Uterus (tissue), 4 donors: Measurements from ENCODE around the gene TMEM201. TPM values are rescaled to one million over a fixed set of nuclear protein-coding genes. Genes with fewer than 3 reads are reported as not detected.

ENCODE experiments used
- DNase-seq, 2 donors: peaks; one replicate each; pipeline ENCODE4 v3.0.0-alpha.2; 2019 to 2020
- H3K27ac ChIP-seq, 2 donors: fragments of 200-600 bp; sonication (generic); 1 replicate in 1 of 2; 2 replicates in 1 of 2; pipeline ENCODE4 v1.5.1; 2016 to 2018
- H3K27me3 ChIP-seq, 2 donors: fragments of 200-600 bp; sonication (generic); one replicate each; pipeline ENCODE4 v1.5.1; 2018 to 2019; ENCODE audit warnings: control low read depth in 1 of 2
- H3K36me3 ChIP-seq, 2 donors: fragments of 200-600 bp; sonication (generic); one replicate each; pipeline ENCODE4 v1.5.1; 2019; ENCODE audit warnings: control low read depth in 1 of 2
- H3K4me1 ChIP-seq, 2 donors: fragments of 200-600 bp; sonication (generic); one replicate each; pipeline ENCODE4 v1.5.1; 2018 to 2019; ENCODE audit warnings: control low read depth in 1 of 2
- H3K4me3 ChIP-seq, 2 donors: fragments of 200-600 bp; sonication (generic); 1 replicate in 1 of 2; 2 replicates in 1 of 2; pipeline ENCODE4 v1.5.1; 2018 to 2019; ENCODE audit warnings: mild to moderate bottlenecking in 1 of 2
- H3K9me3 ChIP-seq, 2 donors: fragments of 200-600 bp; sonication (generic); one replicate each; pipeline ENCODE4 v1.5.1; 2019; ENCODE audit warnings: control low read depth in 1 of 2
- POLR2A ChIP-seq, 2 donors: fragments of 450-650 bp; IDR thresholded peaks; one replicate each; pipeline ENCODE4 v1.6.1; 2016; ENCODE audit warnings: antibody characterized with exemption in 2 of 2, mild to moderate bottlenecking in 1 of 2, moderate library complexity in 1 of 2
- intact Hi-C: fragments of 100-400 bp; cut with DNase I; formaldehyde crosslinking; loops from one replicate; pipeline ENCODE4 v1.15.1; 2023; ENCODE audit warnings: low total_unique reads
- total RNA-seq, 4 donors: library from RNA; depleted of rRNA in 3 of 4; stranded (reverse); fragments of >200 nt in 3 of 4; gene quantifications; one replicate each; pipeline versions ENCODE4 v1.1.0 to v1.2.4, GENCODE V29; 2014 to 2023
- TF ChIP-seq, protein P1 (sequence below), 4 experiments: fragments of 200-600 bp in 2 of 4; fragments of 450-650 bp in 2 of 4; sonication (generic) in 2 of 4; IDR thresholded peaks; one replicate each; pipeline ENCODE4 v1.5.1; 2016 to 2019; ENCODE audit warnings: antibody characterized with exemption in 4 of 4, mild to moderate bottlenecking in 2 of 4, moderate library complexity in 1 of 4
- donor health status: DM: yes; HTN: yes; CAD: no.

The TMEM201 gene
- total RNA-seq, 4 donors from 2014 or later: 0.29 to 20.2 (median 4.0) TPM

DNA sequence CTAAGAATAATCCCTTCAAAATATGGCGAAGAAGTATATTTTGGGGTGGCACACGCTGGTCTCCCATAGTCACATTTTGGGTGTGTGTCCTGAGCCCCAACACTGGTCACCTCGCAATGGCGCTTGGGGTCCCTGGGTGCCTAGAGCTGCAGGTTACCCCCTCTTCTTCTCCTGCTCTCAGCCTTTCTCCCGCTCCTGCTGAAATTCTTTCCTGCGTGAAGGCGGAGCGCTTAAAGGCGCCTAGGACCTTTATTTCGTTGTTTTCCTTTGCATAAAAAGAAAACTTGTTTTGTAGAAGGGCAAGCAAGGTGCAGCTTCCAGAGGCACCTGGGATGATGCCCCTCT, 62.5 kb downstream of the TMEM201 start:
- TF ChIP-seq, protein P1, sequence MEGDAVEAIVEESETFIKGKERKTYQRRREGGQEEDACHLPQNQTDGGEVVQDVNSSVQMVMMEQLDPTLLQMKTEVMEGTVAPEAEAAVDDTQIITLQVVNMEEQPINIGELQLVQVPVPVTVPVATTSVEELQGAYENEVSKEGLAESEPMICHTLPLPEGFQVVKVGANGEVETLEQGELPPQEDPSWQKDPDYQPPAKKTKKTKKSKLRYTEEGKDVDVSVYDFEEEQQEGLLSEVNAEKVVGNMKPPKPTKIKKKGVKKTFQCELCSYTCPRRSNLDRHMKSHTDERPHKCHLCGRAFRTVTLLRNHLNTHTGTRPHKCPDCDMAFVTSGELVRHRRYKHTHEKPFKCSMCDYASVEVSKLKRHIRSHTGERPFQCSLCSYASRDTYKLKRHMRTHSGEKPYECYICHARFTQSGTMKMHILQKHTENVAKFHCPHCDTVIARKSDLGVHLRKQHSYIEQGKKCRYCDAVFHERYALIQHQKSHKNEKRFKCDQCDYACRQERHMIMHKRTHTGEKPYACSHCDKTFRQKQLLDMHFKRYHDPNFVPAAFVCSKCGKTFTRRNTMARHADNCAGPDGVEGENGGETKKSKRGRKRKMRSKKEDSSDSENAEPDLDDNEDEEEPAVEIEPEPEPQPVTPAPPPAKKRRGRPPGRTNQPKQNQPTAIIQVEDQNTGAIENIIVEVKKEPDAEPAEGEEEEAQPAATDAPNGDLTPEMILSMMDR (IDR thresholded peaks at IDR 0.05): no peak
- no peak for TF ChIP-seq POLR2A (IDR thresholded peaks at IDR 0.05)
- H3K9me3 ChIP-seq: no peaks in the 10 kb centered on the region
- no peak overlapping the region for H3K27ac ChIP-seq
- H3K4me1 ChIP-seq: peaks cover 0 to 16% of the 10 kb centered on the region in 2 donors
- intact Hi-C loops: no loop called here
- DNase-seq: no peak
- H3K27me3 ChIP-seq: no peaks in the 10 kb centered on the region
- H3K36me3 ChIP-seq: no peaks in the 10 kb centered on the region
- H3K4me3 ChIP-seq: peak overlapping the region in 1 of 2 donors; percentile 16

DNA sequence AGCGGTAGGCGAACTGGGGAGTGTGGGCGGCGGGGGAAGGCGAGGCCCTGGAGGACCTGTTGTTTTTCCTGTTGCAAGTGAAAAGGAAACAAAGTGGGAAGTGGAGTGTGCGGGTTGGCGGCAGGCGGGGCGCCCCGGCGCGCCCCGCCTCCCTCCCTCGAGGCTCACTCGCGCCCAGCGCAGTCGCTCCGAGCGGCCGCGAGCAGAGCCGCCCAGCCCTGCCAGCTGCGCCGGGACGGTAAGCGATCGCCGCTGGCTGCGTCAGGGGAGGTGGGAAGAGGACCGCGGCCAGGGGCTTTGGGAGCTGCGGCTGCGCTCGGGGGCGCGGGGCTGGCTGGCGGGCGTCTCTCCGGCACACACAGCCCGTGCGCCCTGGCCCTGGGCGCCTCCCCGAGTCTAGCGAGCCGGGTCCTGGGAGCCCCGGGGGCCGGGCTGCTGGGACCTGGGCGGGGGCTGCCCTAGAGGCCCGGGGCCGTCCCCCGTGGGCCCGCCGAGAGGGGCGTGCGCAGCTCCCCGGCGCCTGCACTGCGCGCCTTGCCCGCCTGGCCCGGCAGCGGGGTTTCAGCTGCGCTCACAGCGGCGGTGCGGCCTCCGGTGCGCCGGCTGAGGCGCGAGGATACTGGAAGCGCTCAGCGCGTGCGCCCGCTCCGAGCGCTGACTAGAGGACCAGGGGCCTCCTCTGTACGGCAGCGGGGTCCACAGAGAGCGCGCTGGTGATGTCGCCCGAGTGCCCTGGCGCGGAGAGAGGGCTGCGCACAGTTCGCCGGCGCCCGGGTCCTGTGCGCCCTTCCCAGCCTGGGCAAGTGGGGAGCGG, 63.1 kb downstream of the TMEM201 start, which contains the start of gene PIK3CD:
TSS of gene PIK3CD (plus strand) at position 167 of the 814 bp plus-strand sequence. CDS start 58,725 bp downstream, outside the sequence.
- TF ChIP-seq, protein P1 (IDR thresholded peaks at IDR 0.05): no peak
- no peak for TF ChIP-seq POLR2A (IDR thresholded peaks at IDR 0.05)
- DNase-seq: no peak
- no peak within 1 kb of the TSS for H3K27ac ChIP-seq
- peaks cover 0 to 16% of the 10 kb centered on the region in 2 donors for H3K4me1 ChIP-seq
- H3K36me3 ChIP-seq: no peaks in the 10 kb centered on the region
- H3K4me3 ChIP-seq: peak within 1 kb of the TSS; percentile 10 to 16
- no peaks in the 10 kb centered on the region for H3K9me3 ChIP-seq
- intact Hi-C loops: no loop called here
- H3K27me3 ChIP-seq: no peaks in the 10 kb centered on the region

DNA sequence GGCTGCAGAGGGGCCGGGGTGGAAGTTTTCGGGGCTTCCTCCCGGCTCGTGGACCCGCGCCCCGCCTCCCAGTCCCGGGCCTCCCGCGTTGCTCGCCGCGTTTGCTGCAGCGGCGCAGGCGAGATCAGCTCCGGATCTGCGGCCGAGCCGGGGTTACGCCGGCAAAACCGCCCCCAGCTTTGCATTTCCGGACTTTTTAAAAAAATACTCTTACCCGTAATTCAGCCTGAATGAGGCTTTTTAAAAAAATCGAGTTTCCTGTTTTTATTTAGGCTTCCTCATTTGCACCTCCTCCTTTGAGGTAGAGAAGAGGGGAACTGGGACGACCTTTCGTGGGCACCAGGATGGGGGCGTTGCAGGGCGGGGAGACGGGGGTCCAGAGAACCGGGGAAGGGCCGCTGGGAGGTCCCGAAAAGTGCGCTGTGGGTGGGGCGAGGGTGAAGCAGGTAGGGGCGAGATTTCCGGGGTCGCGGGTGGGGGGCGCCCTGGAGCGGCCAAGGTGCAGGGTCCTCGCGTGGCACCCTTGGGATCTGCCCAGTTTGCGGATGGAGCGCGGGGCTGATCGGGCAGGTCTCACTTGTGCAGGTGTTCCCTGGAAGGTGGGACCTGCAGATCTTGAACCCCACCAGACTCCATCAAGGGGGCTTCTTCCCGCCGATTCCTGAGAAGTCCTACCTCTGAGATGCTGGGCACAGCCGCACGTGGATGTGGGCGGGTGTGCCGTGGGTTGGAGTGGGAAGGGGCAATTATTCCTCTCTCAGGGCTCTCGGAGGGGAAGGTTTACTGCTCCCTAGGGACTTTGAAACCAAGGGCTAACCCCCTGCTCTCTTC, 63.9 kb downstream of the TMEM201 start:
- Histone ChIP-seq H3K36me3 (no peaks in the 10 kb centered on the region), H3K4me3 (peak overlapping the region; percentile 10 to 16), H3K27me3 (no peaks in the 10 kb centered on the region), H3K9me3 (no peaks in the 10 kb centered on the region), H3K4me1 (peaks cover 0 to 16% of the 10 kb centered on the region in 2 donors), H3K27ac (no peak overlapping the region)
- no peak for DNase-seq
- TF ChIP-seq POLR2A (IDR thresholded peaks at IDR 0.05): no peak
- TF ChIP-seq, protein P1 (IDR thresholded peaks at IDR 0.05): no peak
- intact Hi-C loops: no loop called here

DNA sequence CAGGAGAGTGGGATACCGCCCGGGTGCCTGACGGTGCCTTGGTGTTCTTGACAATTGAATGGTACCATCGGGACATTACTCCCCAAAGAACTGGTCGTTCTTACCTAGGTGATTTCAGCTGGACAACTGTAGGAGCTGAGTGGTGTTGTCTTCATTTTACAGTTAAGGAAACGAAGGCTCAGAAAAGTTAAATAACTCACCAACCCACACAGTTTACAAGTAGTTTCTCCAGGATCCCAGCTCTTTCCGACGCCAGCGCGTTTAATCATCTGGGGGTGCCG, 64.4 kb downstream of the TMEM201 start:
- Histone ChIP-seq H3K27ac (no peak overlapping the region), H3K4me1 (peaks cover 0 to 16% of the 10 kb centered on the region in 2 donors), H3K36me3 (no peaks in the 10 kb centered on the region), H3K9me3 (no peaks in the 10 kb centered on the region), H3K27me3 (no peaks in the 10 kb centered on the region), H3K4me3 (no peak overlapping the region)
- intact Hi-C loops: no loop called here
- TF ChIP-seq, protein P1 (IDR thresholded peaks at IDR 0.05): no peak
- no peak for TF ChIP-seq POLR2A (IDR thresholded peaks at IDR 0.05)
- no peak for DNase-seq
